NCI-H82 (cell line): ENCODE measurements around the gene DDX28.
"Not testable (repeated sequence)": the region's sequence is repeated elsewhere in the genome, so short reads cannot be mapped to it uniquely, and the experiment has no call there.

Experiments
- DNase-seq: peaks from one replicate; lab custom pipeline; 2025; lab: John Stamatoyannopoulos, UW

Gene DDX28

GRCh38 chr16:68037841-68038597, 15.0 kb upstream of the DDX28 start:
- DNase-seq: no peak

- no peak for DNase-seq
Measured at GRCh38 chr16:68035227-68035626, 12.2 kb upstream of the DDX28 start.

- no peak for DNase-seq
Measured at GRCh38 chr16:68033101-68033500, 10.1 kb upstream of the DDX28 start.

GRCh38 chr16:68031951-68032350, 8.9 kb upstream of the DDX28 start:
- DNase-seq: no peak

GRCh38 chr16:68030108-68030507, 7.1 kb upstream of the DDX28 start:
- DNase-seq: not testable (repeated sequence)

GRCh38 chr16:68028996-68029395, 6.0 kb upstream of the DDX28 start:
- no peak for DNase-seq

GRCh38 chr16:68022278-68022727, 729 bp downstream of the DDX28 start:
- DNase-seq: no peak

- DNase-seq: no peak
Measured at GRCh38 chr16:68021490-68021889, 1.5 kb downstream of the DDX28 start.

GRCh38 chr16:68019167-68019680, 3.8 kb downstream of the DDX28 start:
- no peak for DNase-seq

GRCh38 chr16:68015681-68016080, 7.4 kb downstream of the DDX28 start, which contains the start of gene DPEP2NB:
TSS of gene DPEP2NB (minus strand) at chr16:68015911. CDS start at chr16:68015770, 141 bp downstream.
- no peak for DNase-seq

- no peak for DNase-seq
Measured at GRCh38 chr16:68013440-68013839, 9.6 kb downstream of the DDX28 start.

- DNase-seq: not testable (repeated sequence)
Measured at GRCh38 chr16:68009872-68010271, 13.2 kb downstream of the DDX28 start.

- DNase-seq: no peak
Measured at GRCh38 chr16:68009157-68009735, 13.8 kb downstream of the DDX28 start.

GRCh38 chr16:68005786-68006286, 17.2 kb downstream of the DDX28 start:
- no peak for DNase-seq

- DNase-seq: no peak
Measured at GRCh38 chr16:68005211-68005610, 17.8 kb downstream of the DDX28 start.

GRCh38 chr16:68003031-68003430, 20.0 kb downstream of the DDX28 start:
- DNase-seq: no peak

- DNase-seq: no peak
Measured at GRCh38 chr16:68000450-68000849, 22.6 kb downstream of the DDX28 start.

GRCh38 chr16:67999985-68000384, 23.0 kb downstream of the DDX28 start:
- no peak for DNase-seq

GRCh38 chr16:67998779-67999688, 24.0 kb downstream of the DDX28 start, which contains the start of gene DPEP2:
TSS of gene DPEP2 (minus strand) at chr16:67999484. CDS start at chr16:67993212, 6,272 bp downstream.
- not testable (repeated sequence) for DNase-seq

GRCh38 chr16:67998231-67998778, 24.7 kb downstream of the DDX28 start:
- not testable (repeated sequence) for DNase-seq

- no peak for DNase-seq
Measured at GRCh38 chr16:67996666-67997065, 26.4 kb downstream of the DDX28 start.

- no peak for DNase-seq
Measured at GRCh38 chr16:67995423-67995822, 27.6 kb downstream of the DDX28 start.
